ENCODE measurements around the gene HCFC1.
A peak's percentile ranks its signal among the peaks of the same experiment; 100 is the strongest.

HCFC1 gene

GRCh38 chrX:153956044-153956907, 15.3 kb downstream of the HCFC1 start:
- DNase-seq = no peak

DNA sequence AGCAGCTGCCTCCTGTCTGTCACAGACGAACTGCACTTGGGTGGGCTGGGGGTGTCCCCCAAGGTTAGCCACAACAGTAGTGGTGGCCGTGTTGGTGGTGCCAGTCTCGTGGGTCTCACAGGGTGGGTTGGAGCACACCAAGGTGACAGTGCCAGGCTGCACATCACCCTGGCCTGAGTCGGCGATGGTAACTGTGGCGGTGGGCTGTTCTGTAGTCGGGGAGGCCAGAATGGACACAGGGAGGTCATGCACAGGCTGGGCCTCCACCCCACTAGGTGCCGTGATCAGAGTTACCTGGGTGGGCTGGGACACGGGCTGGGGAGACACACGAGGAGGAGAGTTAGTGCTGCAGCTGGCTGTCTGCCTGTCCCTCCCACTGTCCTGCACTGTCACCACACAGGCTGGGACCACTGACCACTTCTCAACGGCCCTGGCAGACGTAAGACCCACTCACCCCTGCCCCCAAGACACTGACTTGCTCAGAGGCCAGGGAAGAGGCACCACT, 16.3 kb downstream of the HCFC1 start:
- DNase-seq = no peak

DNA sequence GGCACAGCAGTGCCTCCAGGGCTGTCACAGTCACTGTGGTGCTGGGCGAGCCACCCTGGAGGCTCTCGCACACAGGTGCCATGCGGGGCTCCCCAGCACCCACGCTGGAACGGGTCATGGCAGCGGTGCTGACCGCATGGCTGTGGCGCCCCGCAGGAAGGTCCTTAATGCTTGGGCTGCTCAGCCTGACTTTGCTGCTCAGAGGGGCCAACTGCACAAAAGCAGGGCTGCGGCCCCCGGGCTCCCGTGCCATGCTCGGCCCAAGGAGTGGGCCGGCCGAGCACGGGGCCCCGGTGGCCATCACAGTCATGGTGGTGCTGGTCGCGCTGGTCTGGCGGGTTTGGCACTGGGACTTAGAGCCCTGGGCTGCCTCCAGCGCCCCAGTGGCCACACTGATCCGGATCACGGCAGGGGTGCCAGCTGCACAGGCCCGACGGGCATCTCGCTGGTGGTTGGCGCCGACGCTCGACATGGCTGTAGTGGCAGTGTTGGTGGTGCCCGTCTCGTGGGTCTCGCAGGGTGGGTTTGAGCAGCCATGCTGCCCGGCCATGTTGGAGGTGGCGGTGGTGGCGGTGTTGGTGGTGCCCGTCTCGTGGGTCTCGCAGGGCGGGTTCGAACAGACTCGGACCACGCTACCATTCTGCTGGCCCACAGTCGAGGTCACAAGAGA, 16.9 kb downstream of the HCFC1 start:
- no peak for DNase-seq

GRCh38 chrX:153953892-153954557, 17.6 kb downstream of the HCFC1 start:
- no peak for DNase-seq

- DNase-seq = peak; percentile 77
These were observed 18.2 kb downstream of the HCFC1 start for GRCh38 chrX:153953342-153953830.

DNA sequence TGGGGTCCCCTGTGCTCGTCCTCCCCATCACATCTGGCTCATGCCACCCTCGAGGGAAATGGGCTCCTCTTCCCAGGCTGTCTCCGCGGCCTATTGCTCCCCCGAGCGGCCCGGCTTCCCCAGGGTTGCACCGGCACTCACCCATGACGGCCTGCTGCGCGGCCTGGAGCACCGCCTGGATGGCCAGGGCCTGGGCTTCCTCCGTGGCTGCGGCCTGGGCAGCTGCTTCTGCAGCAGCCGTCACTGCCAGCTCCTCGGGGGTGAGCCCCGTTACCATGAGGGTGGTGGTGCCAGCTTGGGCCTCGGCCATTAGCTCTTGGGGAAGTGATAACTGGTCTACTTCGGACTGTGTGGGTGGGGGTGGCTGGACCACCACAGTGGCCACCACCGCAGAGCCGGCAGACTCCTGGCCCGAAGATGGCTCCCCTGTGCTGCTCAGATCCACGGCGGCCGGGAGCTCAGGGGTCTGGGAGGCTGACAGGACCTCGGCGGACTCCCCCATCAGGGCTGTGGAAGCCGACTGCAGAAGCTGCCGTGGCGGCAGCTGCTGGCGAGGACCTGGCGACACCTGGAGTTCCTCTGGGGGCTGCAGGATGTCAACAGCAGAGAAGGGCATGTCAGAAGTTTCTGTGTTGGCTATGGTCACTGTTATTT, 19.1 kb downstream of the HCFC1 start:
- no peak for DNase-seq

DNA sequence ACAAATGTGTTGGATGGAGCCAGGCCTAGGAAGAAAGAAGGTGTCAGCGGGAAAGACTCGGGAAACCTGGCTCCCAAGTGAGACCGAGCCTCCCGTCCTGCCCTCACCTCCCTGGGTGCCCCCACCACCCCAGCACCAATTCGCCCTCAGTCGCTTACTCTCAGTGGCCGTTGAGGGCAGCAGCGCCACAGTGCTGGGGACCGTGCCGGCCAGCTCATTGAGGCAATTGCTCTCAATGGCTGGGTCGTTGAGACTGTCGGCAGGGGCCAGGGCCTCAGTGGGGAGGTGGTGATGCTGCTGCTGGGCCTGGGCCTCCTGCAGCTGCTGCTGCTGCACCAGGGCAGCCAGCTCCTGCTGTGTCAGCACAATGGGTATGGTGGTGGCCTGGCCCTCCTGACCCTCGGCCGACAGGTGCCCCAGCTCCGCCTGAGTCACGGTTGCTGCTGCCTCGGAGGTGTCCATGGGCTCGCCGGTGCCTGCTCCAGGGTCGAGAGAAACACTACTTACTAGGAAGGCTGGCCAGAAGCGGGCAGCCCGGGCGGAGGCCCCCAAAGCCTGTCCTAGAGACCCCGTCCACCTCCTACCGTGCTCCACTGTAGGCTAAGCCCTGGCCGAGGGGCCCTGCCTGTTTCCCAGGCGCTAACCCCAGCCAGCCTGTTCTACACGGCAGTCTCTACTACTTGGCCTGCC, 19.8 kb downstream of the HCFC1 start:
- no peak for DNase-seq

- DNase-seq = no peak
These were observed 21.5 kb downstream of the HCFC1 start for GRCh38 chrX:153950127-153950526.

- DNase-seq = no peak
These were observed 22.5 kb downstream of the HCFC1 start for GRCh38 chrX:153948847-153949805.

DNA sequence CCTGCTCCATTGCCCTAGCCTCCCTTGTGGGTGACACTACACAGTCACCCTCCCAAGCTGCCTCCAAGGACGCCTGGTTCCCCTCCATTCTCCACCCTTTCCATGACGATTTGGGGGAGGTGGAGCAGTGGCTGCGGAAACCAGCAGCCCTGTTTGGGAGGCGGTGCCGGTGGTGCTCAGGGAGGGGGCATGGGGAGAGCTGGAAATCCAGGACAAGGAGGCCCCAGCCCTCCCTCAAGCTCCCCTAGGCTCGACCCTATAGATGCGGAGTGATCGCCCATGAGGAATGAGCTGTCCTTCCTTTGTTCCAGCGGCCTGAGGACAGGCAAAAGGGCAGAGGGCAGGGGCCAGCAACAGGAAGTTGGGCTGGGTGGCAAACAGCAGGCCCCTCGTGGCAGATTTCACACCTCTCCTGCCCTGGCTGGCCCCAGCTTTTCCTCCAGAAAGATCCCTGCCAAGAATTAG, 23.6 kb downstream of the HCFC1 start:
- DNase-seq = no peak

DNA sequence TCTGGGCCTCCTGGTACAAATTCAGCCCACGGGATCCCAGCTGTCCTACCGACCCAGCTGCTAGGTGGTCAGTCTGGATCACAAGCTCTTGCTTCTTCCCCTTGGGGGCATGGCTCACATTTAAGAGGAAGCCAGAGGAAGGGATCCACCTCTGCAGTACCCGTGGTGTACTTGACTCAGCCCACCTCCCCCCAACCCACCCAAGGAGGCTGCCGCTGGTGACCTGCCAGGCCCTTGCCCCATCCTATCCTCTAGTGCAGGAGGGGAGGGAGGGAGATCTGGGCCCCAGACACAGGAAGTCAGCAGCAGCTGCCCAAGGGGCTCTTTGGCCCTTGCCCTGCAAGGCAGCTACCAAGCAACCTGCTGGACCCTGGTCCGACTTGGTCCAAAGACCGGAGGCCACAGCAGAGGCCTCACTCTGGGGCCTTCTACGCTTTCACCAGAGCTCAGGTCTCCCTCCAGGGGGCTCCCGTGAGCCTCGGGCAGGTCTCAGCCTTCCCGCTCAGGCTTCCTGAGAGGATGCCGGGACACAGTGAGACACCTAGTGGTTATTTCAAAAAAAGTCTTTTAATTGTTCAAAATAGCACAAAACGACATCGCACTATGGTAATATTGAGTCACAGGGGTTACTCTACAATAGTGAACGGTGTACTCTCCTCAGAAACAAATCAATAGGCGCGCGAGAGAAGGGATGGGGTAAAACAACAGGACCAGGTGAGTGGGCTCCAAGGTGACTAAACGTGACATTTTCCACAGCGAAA, 24.4 kb downstream of the HCFC1 start:
- DNase-seq = peak; percentile 62

DNA sequence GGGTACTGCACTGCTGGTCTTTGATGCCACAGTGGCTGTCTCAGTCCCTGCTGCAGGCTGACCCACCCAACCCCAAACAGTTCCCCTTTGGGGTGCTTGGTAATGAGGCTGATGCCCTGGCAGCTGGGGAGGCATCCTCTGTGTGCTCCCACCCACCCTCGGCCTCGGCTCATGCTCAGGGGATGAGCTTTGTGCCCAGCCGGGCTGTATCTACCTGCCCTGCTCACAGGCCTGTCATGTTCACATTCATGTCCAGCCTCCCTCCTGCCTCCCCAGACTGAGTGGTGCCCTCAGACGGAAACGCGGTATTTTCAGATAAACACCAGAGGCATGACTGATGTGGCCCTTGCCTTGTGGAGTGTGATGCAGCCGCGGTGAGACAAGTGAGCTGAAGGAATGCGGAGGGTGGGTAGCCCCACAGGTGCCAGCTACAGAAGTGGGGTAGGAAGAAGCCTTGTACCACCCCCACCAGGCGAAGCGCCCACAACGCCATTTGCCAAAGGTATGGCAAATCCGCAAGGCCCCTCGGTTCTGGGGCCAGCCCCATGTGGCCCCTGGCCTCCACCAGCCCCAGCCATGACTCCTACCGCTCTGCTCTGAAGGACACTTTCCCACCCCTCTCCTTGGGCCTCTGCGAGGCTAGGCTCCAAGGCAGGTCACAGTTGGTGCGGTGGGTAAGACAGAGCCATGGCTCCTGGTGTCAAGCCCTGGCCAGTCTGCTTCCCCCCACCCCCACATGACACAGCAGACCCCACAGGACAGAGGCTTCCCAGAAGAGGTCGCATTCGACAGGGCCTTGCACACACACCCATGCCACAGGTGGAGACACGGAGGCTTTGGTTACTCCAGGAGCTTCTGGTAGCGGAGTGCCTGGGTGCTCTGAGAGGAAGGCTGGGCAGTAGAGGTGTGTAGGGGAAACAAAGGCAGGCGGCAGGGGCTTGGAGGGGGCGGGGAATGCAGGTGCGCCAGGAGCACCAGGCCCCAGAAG, 25.4 kb downstream of the HCFC1 start:
- DNase-seq = no peak

DNA sequence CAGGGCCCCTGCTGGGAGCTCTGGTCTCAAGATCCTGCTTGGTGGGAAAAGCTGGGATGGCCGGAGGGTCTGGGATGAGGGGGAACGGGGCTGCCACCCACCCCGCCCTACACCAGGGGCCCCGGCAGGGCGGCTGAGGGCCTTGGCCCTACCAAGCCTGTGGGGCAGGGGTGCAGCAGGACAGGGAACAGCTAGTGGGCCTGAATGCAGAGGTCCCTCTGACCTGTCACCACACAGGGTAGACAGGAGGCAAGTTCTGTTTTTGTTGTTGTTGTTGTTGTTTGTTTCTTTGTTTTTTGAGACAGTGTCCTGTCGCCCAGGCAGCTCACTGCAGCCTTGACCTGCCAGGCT, 26.8 kb downstream of the HCFC1 start:
- no peak for DNase-seq

- no peak for DNase-seq
These were observed 27.3 kb downstream of the HCFC1 start, which contains the start of gene RENBP for GRCh38 chrX:153944140-153944799. TSS of gene RENBP (minus strand) at chrX:153944643. CDS start at chrX:153944610, 33 bp downstream.

GRCh38 chrX:153941336-153942252, 30.0 kb downstream of the HCFC1 start:
- no peak for DNase-seq

DNA sequence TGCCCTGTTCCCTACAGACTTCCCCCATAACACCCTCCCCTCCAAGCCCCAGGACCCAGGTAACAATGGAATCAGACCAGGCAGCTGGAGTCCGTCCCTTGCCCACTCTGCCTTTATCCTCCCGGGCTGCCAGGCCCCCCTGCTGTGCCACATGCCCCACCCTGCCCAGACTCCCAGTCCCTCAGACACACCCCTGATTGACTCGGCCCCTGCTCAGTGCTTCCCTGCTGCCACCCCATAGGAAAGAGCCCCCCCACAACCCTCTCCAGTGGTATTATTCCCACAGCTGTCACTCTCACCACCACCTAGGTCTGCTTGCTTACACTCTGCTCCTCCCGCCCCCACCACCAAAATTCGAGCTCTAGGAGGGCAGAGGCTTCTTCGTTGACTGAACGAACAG, 32.0 kb downstream of the HCFC1 start:
- no peak for DNase-seq

- DNase-seq = no peak
These were observed 33.3 kb downstream of the HCFC1 start for GRCh38 chrX:153938226-153938786.

All from activated T-cell treated with anti-CD3 and anti-CD28 coated beads for 4 hours (primary cell).